Epithelial cell of proximal tubule (primary cell): Measurements from ENCODE around the gene PLEKHG3. TPM values are rescaled to one million over a fixed set of nuclear protein-coding genes. Genes with fewer than 3 reads are reported as not detected.

ENCODE experiments used
- DNase-seq: peaks from one replicate; pipeline ENCODE4 v3.0.0-alpha.2; 2011; ENCODE audit warnings: low read depth
- H3K4me3 ChIP-seq: 2 replicates; pipeline ENCODE4 v1.5.1; 2011; ENCODE audit warnings: low read depth, mild to moderate bottlenecking, low read length
- total RNA-seq: library from RNA; depleted of rRNA; stranded (reverse); fragments of >200 nt; gene quantifications from 2 replicates; pipeline ENCODE4 v1.2.3, GENCODE V29; 2015
- TF ChIP-seq, protein P1 (sequence below): conservative IDR thresholded peaks from 2 replicates; pipeline ENCODE4 v1.5.1; 2012; ENCODE audit warnings: low read depth, mild to moderate bottlenecking, low read length

PLEKHG3 gene
- total RNA-seq, 1 donor from 2014 or later: 48.1 TPM

DNA sequence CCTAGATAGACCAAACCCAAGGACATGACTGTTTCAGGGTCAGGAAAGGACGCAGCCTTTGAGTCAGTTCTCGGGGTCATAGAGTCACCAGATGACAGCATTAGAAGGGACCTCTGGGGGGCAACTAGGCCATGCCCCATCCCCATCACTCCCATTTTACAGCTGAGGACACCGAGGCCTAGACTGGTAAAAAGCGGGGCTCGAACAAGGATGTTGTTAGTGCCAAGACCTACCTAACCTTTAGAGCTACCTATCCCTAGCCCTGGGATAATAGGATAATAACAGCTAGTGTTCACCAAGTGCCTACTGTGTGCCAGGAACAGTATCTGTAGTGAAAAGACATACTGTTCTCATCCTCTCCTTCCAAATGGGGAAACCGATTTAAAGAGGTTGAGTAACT, 48.7 kb downstream of the PLEKHG3 start:
- TF ChIP-seq, protein P1, sequence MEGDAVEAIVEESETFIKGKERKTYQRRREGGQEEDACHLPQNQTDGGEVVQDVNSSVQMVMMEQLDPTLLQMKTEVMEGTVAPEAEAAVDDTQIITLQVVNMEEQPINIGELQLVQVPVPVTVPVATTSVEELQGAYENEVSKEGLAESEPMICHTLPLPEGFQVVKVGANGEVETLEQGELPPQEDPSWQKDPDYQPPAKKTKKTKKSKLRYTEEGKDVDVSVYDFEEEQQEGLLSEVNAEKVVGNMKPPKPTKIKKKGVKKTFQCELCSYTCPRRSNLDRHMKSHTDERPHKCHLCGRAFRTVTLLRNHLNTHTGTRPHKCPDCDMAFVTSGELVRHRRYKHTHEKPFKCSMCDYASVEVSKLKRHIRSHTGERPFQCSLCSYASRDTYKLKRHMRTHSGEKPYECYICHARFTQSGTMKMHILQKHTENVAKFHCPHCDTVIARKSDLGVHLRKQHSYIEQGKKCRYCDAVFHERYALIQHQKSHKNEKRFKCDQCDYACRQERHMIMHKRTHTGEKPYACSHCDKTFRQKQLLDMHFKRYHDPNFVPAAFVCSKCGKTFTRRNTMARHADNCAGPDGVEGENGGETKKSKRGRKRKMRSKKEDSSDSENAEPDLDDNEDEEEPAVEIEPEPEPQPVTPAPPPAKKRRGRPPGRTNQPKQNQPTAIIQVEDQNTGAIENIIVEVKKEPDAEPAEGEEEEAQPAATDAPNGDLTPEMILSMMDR: no peak
- DNase-seq: no peak
- H3K4me3 ChIP-seq: no peak overlapping the region

DNA sequence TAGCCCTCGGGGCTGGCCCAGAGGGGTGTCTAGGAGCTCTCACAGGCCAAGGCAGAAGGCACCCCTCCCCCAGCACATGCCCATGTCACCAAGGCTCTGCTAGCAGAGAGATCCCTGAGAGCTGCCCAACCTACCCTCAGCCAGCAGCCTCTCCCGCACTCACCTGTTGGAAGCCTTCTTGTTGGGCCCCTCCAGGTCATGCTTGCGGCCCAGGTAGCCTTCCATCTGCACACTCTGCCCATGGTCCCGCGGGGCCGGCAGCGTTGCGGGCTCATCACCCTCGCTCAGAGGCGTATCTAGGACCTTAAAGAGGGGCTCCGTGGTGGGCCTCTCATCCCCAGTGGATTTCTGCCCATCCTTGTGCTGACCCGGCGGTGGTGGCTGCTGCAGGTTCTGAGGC, 49.1 kb downstream of the PLEKHG3 start:
- no peak for DNase-seq
- TF ChIP-seq, protein P1: no peak
- no peak overlapping the region for H3K4me3 ChIP-seq

DNA sequence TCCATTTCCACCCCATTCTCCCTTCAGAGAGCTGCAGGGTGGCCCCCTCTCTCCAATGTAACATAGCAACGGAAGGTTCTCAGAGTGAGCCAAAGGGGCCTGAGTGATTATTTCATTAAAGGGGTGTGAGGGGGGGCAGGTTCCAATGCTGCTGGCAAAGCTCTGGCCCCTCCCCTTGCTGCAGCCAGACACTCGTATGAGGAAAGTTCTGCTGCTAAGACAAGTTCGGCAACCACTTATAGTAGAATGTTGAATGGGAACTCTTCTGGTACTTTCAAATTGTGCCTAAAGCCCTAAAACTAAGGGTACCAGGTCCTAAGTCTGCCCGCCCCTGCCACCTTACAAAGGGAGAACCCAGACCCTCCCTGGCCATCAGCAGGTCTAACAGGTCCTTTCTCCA, 49.8 kb downstream of the PLEKHG3 start:
- DNase-seq: no peak
- H3K4me3 ChIP-seq: no peak overlapping the region
- TF ChIP-seq, protein P1: no peak

DNA sequence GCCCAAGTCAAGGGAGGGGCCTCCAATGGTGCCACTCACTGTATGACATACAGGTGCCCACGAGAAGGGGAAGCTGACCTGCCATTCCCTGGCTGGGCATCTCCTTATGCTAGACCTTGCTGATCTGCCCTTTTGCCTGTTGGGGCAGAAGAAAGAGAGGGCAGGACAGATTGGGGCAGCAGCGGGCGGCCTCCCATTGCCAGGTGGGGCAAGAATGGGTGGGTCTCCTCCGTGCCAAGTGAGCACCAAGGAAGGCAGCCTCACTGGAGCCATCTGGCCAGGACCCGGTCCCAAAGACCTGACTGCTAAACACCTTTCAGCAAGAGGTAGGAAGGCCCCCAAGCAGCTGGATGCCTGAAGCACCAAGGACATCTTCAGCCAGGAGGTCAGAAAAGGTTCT, 50.5 kb downstream of the PLEKHG3 start:
- DNase-seq: no peak
- H3K4me3 ChIP-seq: no peak overlapping the region
- TF ChIP-seq, protein P1: no peak

DNA sequence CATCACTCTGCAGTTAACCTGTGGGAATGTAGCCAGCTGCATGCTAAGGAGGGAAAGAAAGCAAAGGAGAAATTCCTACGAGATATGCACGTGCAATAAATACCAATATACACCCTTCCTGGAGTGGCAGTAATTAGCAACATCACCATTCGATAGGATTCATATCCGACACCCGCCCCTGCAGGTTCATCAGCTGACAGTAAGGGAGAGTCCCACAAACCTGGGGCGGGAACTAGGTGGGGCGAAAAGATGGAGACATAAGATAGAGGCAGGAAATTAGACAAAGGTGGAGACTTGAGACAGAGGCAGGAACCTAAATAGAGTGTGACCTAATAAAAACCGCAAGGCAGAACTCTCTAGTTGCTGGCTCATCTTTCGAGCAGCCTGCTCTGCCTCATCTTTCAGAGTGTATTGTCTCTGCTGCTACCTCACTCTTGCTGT, 51.6 kb downstream of the PLEKHG3 start:
- no peak for DNase-seq

DNA sequence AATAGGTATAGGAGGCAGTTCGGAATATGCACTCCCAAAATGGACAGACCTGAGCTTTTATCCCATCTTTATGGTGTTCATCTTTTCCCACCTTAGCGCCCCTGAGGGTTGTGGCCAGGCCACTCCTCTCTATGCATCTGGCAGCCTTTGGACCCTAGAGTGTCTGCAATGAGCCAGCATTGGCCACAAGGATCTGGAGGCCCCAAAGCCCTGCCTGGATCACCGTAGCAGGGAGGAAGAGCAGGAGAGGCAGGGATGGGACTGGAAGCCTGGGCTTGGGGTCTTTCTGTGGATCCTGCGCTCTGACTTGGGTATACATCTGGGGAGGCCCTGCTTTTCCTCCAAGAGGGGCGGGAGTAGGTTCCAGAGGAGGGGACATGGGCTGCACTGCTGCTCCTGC, 52.5 kb downstream of the PLEKHG3 start:
- no peak for DNase-seq
- TF ChIP-seq, protein P1: no peak
- no peak overlapping the region for H3K4me3 ChIP-seq

More for the DNA sequence above, 51.6 kb downstream of the PLEKHG3 start:
- TF ChIP-seq, protein P1: no peak
- H3K4me3 ChIP-seq: no peak overlapping the region

DNA sequence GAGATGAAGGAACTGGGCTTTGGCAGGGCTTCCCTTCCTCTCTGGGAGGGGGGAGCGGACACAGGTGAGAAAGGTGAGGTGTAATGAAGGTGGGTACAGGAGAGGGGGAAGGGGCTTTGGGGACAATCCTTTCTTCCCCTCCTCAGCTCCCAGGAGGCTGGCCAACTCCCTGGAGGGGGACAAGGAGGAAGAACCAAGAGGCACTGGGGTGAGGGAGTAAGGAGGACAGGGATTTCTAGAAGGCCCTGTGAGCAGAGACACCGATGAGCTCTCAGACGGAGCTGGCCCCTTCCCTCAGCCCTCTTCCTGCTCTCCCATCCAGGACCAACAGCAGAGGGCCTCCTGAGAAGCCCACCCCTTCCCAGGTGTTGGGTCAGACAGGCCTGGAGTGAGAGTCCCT, 53.4 kb downstream of the PLEKHG3 start:
- DNase-seq: no peak
- TF ChIP-seq, protein P1: no peak
- no peak overlapping the region for H3K4me3 ChIP-seq
